G401.6 (cell line): ENCODE measurements around the gene RFNG.

Experiments used
- FAIRE-seq: peaks from 2 replicates; lab custom pipeline; 2012; peaks lifted over from hg19 to GRCh38; lab: Jason Lieb, UNC

The RFNG gene

DNA sequence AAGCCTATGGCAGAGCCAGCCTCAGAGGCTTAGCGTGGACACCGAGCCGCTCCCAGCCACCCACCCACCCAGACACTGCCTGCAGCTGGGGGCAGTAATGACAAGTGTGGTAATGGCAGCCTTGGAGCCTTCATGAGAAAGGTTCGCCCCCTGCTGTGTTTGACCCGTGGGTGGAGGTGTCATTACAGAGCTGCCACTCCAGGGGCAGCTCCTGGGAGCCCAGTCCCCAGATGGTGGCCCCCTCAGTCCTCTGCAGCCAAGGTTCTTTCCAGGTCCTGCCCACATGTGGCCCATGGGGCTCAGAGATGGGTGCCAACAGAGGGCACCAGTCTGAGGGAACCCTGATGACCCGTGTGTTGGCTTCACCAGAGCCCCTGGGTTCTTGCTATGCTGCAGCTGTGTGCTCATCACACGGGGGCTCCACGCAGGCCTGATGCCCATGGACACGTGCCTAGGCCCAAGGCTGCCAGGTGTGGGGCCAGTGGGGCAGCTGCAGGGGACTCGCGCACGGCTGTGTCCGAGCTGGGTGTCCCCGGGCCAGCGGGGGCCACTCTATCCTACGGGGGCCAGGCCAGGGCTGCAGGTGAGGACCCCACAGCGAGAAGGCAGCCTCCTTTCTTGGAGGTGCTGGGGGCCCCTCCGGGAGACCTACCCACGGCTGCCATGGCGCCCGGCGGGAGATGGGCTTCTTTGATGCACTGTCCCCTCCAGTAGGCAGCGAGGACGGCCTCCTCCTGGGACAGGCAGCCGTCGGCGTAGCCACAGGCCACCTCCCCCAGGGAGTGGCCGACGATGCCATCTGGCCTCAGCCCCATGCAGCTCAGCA lies 38.3 kb upstream of the RFNG start:
- no peak for FAIRE-seq

DNA sequence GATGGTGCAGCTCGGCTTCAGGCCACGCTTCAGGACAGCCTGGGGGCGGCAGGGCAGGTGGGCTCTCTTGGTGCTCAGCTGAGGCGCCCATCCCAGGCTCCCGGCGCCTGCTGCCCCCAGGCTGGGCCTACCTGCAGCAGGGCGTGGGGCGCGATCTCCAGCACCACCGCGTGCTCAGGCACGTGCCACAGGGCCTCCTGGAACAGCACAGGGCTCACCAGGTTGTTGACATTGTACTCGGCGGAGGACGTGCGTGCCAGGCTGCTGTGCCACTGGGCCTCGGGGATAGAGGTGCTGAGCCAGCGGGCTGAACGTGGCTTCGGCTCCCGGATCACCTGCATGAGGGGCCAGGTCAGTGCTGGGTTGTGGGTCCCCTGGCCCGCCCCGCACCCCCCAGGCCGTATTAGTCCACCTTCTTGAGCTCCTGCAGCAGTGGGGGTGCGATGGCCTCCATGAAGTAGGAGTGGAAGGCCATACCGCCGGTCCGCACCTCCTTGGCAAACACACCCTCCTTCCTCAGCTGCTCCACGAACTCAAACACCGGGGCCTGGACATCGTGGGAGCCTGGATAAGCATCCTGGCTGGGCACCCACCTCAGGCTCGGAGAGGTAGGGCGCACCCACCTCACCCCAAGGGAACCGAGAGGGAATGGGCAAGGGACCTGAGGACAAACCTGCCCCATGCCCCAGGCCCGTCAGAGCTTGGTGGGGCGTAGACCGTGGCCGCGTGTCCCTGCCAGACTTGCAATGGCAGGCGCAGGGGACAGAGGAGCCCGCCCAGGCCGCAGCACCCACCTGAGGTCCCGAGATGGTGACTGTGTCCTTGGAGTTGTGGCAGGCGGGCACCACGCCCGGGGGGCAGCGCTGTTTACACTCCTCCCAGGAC lies 37.5 kb upstream of the RFNG start:
- no peak for FAIRE-seq

DNA sequence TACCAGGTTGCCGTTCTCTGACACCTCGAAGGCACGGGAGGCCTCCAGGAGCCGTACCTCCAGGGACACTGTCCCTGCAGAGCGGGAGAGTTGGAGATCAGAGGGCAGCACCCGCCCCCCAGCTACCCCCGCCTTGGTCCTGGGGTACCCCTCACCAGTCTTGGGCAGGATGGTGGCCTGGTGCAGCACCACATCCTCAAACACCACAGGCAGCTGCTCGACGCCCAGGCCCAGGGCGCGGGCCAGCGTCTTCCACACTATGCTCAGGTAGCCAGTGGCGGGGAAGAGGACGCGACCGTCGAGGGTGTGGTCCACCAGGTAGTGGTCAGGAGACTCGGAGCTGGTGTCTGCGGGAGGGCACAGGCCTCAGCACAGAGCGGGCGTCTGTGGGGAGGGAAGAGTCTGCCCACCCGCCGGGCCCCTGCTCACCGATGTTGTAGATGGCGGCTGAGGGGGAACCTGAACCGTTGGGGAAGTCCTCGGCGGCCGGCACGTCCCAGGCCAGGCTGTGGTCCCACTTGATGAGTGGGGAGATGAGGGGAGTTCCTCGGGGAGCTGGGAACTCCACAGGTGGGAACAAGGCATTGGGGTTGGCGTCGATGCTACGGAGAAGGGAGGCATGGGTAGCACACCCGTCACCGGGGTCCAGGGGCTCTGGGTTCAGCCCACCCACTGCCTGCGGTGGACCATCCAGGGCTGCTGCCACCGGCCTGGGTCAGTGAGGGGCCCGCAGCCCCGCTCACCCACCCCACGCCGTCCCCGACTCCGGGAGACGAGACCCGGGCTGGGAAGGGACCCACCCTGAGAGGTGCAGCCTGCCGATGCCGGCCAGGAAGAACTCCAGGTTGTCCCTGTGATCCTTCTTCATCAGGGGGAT lies 36.6 kb upstream of the RFNG start:
- FAIRE-seq: no peak

DNA sequence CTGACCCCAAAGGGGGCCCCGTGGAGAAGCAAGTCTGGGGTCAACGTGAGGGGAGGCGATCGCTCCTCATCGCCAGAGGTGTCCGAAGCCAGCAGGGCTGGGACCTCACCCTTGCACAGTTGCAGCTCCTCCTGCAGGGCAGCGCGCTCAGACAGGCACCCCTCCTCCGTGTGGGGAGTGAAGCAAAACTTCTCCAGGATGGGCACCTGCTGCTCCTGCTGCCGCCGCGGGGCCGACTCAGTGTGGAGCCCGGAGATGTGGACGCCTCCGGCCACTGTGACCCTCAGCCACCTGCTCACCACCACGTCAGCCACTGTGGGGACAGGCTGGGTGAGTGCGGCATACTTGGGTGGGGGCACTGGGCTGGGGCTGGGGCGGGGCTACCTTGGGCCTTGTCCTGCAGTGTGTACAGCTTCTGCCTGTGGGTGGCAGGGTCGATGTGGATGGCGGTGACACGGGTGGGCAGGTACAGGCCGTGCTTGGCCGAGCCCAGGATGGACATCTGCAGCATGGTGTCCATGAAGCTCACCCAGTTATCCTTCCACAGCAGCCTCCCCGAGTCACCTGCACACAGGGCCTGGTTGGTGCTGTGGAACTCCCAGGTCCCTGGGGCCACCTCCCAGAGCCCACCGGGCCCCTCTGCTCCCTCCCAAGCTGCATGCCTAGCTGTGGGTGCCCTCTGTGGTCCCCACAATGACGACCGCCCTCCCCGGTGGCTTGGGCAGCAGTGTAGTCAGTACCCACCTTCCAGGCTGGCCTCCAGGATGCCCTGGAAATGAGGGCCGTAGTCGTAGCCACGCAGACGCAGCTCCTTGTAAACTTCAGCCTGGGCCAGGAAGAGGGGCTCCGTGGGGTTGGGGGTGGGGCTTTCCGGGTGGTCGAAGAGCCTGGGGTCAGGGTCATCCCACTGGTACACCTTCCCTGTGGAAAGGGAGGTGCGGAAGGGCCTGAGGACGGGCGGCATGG lies 35.6 kb upstream of the RFNG start:
- no peak for FAIRE-seq

DNA sequence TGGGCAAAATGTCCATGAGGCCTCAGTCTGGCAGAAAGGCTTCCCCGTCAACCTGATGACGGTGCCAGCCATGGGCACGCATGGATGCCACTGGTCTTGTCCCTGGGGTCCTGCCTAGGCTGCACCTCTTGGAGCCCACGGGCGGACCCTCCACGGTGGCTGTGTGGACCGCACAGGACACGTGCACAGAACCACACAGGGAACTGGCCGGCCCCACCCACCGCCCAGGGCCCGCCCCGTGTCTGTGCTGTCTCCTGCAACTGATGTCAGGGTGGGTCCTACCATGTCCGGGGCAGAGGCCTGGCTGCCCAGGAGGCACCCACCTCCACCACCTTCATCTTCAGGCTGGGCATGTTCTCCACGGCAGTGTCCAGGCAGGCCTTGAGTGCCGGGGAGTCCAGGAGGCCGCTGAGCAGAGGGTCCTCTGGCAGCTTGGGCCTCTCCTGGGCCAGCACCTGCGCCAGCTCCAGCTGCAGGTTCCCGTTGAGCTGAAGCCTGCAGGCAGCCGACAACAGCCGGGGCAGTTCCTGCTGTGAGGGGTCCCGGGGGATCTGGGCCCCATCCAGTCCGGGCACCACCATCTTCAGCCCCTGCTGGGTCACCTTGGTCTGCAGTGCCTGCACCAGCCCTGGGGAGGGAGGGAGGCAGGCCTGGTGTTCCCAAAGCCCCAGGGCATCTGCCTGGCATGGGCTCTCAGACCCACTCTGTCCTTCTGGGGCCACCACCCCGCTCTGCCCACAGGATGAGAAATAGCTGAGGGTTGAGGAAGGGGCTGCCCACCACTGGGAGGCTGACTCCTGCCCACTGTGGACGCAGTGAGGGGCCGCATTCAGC lies 34.5 kb upstream of the RFNG start:
- FAIRE-seq: no peak

DNA sequence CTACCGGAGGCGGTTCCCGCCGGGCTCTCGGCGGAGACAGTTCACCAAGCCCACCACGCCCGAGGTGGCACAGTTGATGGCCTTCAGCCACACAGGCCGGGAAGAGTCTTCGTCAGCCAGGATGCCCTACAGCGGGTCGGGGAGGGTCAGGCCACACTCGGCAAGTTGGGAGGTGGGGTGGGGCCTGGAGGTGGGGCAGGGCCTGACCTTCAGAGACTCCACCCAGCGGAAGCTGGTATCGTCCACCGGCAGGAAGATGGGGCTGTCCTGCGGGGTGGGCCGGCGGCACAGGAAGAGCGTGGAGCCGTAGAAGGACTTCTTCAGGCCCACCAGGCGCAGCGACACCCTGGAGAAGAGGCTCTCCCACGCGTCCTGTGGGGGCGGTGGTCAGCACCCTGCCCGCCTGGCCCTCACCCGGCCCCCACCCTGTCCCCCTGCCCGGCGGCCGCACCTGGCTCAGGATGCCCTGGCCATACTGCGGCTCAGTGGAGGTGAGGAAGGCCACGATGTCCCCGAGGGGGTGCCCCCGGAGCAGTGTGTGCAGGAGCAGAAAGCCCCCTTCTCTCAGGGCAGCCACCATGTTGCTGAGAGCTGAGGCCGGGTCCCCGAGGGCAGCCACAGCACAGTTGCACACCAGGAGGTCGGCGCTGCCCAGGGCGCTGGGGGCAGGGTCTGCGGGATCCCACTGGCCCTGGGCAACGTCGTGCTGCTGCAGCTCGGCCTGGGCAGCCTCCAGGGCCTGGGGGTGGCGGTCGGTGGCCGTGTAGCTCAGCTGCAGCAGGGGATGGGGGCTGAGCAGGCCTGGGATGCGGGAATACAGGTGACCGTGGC lies 33.6 kb upstream of the RFNG start:
- no peak for FAIRE-seq

DNA sequence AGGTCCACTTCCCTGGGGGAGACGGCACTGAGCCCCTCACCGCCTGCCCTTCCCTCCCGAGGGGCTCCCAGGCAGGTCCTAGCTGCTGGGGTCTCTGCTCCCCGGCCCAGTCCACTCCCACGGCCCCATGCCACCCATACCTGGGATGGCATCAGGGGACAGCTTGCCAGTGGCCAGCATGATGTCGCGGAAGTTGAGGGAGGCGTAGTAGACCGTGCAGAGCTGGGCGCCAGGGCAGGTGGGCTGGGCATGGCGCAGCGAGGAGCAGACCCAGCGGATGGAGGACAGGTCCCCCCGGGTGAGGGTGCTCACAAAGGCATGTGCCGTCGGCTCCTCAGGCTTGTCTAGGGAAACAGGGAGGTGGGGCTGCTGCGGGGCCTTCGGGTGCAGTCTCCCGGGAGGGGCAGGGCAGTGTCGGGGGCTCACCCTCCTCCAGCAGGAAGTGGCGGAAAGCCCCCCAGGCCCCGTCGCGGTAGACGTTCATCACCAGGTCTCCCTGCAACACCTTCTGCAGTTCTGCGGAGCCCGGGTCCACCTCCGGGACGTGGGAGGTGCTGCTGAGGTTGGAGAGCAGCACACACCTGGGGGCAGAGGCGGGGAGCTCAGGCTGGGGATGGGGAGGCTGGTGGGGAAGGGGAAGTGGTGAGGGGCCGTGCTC lies 32.9 kb upstream of the RFNG start:
- no peak for FAIRE-seq

DNA sequence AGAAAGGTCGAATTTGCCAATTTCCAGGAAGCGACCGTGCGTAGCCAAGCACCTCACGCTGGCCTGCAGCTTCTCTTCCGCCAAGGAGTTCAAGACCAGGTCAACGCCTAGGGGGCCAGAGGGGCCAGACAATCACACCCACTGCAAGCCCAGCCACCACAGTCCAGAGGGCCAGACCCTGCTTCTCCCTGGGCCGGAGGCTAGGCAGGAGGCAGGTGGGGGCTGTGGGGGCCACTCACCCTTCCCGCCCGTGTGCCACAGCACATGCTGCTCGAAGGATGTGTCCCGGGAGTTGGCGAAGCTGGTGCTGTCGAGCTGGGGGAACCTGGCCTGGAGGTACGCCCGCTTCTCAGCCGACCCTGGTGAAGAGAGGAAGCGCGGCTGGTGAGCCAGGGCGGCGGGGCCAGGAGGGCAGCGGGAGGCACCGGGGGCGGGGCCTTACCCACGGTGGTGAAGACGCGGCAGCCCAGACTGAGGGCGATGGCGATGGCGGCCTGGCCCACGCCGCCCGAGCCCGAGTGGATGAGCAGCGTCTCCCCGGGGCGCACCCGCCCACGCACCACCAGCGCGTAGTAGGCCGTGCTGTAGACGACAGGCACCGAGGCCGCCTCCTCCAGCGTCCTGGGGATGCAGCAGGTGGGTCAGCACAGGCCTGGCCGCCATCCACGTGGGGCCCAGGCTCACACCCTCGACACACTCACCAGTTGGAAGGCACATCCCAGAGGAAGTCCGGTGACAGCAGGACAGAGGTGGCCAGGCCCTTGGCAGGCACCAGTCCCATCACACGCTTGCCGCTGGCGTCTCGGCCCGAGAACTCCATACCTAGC lies 32.1 kb upstream of the RFNG start:
- no peak for FAIRE-seq

DNA sequence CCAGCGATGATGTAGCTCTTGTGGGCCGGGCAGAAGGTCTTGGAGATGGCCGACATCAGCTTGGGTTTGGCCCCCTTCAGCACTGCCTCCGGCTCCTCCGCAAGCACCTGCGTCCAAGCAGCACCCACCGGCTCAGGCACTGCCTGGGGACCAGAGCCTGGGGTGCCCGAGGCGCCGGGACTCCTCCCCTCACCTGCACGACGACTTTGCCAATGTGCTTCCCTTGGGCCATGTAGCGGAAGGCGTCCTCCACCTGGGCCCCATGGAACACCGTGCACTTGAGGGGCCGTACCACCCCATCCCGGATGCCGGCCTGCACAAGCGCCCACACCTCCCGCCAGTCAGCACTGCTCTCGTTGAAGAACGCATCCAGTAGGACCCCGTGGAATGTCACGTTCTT lies 31.4 kb upstream of the RFNG start:
- no peak for FAIRE-seq

DNA sequence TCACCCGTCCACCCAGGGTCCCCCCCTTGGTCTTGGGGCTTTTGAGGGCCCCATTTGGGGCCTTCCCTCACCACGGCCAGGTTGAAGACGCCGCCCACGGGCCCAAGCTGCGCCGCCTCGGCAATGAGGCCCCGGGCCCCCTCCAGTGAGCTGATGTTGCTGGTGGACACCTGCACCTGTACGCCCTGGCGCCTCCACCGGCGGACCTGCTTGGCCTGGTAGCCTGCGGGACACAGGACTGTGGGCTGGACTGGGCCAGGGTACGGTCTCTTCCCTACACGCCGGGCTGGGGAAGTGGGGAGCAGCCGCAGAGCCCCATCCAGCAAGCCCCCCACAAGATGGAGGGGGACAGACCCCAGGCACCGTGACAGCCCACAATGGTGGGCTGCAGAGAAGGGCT lies 30.8 kb upstream of the RFNG start:
- FAIRE-seq: no peak

DNA sequence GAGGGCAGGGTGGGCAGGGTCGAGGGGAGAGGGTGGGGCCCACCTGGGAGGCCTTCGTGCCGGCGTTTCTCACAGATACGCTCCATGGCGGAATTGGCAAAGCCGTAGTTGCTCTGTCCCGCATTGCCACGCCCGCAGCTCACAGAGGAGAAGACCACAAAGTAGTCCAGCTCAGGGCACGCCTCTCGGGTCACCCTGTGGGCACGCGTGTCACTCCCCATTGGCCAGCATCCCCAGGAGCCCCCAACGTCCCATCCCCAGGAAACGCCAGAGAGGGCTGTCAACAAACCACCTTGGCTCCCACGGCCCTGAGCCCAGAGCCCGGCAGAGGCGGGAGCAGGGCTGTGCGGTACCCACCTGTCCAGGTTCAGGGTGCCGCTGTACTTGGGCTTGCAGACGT lies 30.4 kb upstream of the RFNG start:
- FAIRE-seq: no peak

DNA sequence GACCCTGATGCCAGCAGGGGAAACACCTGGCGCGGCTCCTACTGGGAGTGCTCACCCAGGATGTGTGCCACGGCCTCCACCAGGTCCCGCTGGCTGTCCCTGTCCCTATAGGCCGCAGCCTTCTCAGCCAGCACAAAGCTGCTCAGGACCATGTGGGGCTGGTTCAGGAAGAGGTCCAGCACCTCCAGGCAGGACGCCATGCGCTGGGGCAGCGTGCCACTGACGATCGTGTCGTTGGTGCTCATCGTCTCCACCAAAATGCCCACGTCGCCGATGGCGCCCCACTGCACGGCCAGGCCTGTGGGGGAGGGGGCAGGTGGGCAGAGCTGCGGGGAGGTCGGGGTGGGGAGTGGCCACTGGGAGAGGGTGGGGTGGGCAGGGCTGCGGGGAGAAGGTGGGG lies 29.9 kb upstream of the RFNG start:
- no peak for FAIRE-seq

DNA sequence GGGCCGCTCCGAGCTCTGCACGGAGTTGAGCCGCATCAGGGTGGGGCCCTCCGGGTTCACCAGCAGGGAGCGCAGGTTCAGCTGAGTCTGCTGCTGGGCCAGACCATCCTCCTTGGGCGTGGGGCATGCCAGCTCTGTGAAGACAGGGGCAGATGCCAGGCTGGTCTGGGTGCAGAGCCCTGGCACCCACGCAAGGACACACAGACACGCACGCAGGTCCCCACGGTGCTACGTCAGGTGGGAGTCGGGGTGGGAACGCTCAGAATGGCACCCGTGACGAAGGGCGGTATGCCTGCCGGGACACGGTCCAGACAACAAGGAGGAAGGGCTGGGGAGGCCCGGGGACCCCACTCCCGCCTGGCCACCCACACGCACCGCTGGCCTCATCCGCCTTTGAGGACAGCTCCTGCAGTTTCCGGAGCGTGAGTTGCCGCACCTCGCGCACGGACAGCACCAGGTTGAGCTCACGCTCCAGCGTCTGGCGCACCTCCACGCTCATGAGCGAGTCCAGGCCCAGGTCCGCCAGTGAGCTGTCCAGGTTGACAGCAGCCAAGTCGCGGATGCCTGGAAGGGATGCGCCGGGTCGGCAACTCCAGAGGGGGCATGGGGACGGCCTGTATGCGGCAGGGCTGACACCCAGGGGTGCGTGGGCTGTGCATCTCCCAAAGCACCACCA lies 29.3 kb upstream of the RFNG start:
- no peak for FAIRE-seq

DNA sequence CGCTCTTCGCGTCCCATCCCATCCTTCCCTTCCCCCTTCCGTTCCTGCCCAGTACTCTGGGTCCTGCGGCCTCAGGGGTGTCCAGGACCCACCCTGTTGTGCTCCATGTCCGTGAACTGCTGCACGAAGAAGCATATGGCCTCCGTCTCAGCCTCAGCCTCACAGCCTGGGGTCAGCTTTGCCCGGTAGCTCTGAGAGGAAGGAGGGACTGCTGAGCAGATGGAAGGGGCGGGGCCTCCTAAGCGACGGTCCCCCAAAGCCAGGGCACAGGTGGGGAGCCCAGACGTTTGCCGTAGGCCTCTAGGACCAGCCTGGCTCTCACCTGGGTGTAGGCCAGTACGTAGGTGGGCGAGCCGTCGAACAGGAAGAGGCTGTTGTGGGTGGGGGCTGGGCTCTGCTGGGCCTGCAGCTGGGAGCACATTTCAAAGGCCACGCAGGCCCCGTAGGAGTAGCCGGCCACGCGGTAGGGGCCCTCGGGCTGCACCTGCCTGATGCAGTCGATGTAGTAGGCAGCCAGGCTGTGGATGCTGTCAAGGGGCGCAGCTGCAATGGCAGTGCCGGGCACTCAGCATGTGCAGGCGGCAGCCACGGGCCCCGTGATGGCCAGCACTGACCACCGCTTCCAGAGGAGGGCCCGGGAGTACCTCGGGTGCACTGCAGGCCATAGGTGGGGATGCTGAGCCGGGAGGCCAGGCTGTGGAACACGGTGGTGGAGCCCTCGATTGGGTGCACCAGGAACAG lies 28.6 kb upstream of the RFNG start:
- FAIRE-seq: no peak

DNA sequence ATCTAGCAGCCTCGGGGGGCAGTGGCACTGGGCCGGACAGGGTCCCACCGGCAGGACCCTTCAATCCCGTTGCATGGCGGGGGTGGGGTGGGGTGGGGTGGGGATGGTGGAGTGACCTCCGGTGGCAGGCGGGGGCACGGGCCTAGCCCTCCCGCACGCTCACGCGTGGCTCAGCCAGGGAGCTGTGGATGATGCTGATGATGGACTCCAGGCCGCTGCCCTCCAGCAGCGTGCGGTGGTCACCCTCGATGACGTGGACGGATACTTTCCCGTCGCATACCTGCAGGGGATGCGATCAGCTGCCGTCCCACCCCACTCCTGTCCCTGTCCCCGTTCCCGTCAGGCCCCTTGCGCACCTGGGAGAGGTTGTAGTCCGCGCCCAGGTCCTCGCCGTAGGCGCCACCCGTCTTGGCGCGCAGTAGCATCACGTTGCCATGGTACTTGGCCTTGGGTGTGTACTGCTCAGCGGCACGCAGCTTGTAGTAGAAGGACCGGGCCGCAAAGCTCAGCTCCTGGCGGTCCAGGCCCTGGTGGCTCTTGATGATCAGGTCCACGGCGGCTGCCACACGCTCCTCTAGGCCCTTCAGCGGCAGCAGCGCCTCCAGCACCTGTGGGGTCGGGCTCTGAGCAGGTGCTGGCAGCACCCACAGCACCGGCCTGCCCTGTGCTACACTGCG lies 27.5 kb upstream of the RFNG start:
- no peak for FAIRE-seq

DNA sequence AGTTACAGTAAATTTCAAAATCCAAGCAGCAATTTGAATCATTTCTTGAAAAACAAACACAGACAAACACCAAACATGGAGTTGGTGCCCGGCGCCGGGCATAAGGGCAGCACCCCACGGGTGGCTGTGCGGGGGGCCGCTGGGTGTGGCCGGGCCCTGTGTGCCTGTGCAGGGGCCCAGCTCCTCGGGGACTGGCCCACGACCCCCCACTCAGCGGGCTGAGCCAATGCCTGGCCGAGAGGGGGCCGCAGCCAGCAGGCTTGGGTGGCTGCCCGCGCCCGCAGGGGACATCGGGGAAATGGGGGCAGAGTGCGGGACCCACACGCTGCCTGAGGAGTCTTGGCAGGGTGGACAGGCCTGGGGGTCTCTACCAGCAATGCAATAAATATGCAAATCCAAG lies 26.8 kb upstream of the RFNG start:
- no peak for FAIRE-seq
